ENCODE results near the gene GBX1. TPM values are rescaled to one million over a fixed set of nuclear protein-coding genes. Genes with fewer than 3 reads are reported as not detected.

The GBX1 gene
- total and polyA plus RNA-seq, 2 donors: not detected

GRCh38 chr7:151202836-151203235, 35.3 kb upstream of the GBX1 start:
- no peaks in the 10 kb centered on the region for H3K4me1 ChIP-seq (ENCODE audit: insufficient read depth)
- WGBS: 94% methylated on average over 9 of the region's 9 CpGs
- H3K36me3 ChIP-seq (ENCODE audit: insufficient read depth): no peaks in the 10 kb centered on the region
- no peak for DNase-seq (ENCODE audit: extremely low spot score)
- no peak overlapping the region for H3K4me3 ChIP-seq (ENCODE audit: low read depth, low read length)
- no peak overlapping the region for H3K27ac ChIP-seq (ENCODE audit: low read depth)

GRCh38 chr7:151201751-151202150, 34.3 kb upstream of the GBX1 start:
- no peak overlapping the region for H3K27ac ChIP-seq (ENCODE audit: low read depth)
- no peaks in the 10 kb centered on the region for H3K36me3 ChIP-seq (ENCODE audit: insufficient read depth)
- 86% methylated on average over 4 of the region's 4 CpGs for WGBS
- no peak overlapping the region for H3K4me3 ChIP-seq (ENCODE audit: low read depth, low read length)
- DNase-seq (ENCODE audit: extremely low spot score): no peak
- no peaks in the 10 kb centered on the region for H3K4me1 ChIP-seq (ENCODE audit: insufficient read depth)

GRCh38 chr7:151201344-151201743, 33.9 kb upstream of the GBX1 start:
- no peaks in the 10 kb centered on the region for H3K4me1 ChIP-seq (ENCODE audit: insufficient read depth)
- no peaks in the 10 kb centered on the region for H3K36me3 ChIP-seq (ENCODE audit: insufficient read depth)
- no peak overlapping the region for H3K27ac ChIP-seq (ENCODE audit: low read depth)
- 86% methylated on average over 3 of the region's 3 CpGs for WGBS
- no peak overlapping the region for H3K4me3 ChIP-seq (ENCODE audit: low read depth, low read length)
- DNase-seq (ENCODE audit: extremely low spot score): no peak

- peak; percentile 14 for DNase-seq (ENCODE audit: extremely low spot score)
- H3K27ac ChIP-seq (ENCODE audit: low read depth): no peak overlapping the region
- WGBS: 39% methylated on average over 30 of the region's 30 CpGs
- no peak overlapping the region for H3K4me3 ChIP-seq (ENCODE audit: low read depth, low read length)
- H3K4me1 ChIP-seq (ENCODE audit: insufficient read depth): no peaks in the 10 kb centered on the region
- no peaks in the 10 kb centered on the region for H3K36me3 ChIP-seq (ENCODE audit: insufficient read depth)
Measured at GRCh38 chr7:151198945-151199848, 31.7 kb upstream of the GBX1 start.

GRCh38 chr7:151197932-151198331, 30.4 kb upstream of the GBX1 start:
- no peak for DNase-seq (ENCODE audit: extremely low spot score)
- Histone ChIP-seq H3K27ac (ENCODE audit: low read depth) (no peak overlapping the region), H3K36me3 (ENCODE audit: insufficient read depth) (no peaks in the 10 kb centered on the region), H3K4me1 (ENCODE audit: insufficient read depth) (no peaks in the 10 kb centered on the region), H3K4me3 (ENCODE audit: low read depth, low read length) (no peak overlapping the region)

GRCh38 chr7:151195616-151196450, 28.3 kb upstream of the GBX1 start:
- Histone ChIP-seq H3K4me1 (ENCODE audit: insufficient read depth) (no peaks in the 10 kb centered on the region), H3K36me3 (ENCODE audit: insufficient read depth) (no peaks in the 10 kb centered on the region), H3K4me3 (ENCODE audit: low read depth, low read length) (no peak overlapping the region), H3K27ac (ENCODE audit: low read depth) (no peak overlapping the region)
- WGBS: 54% methylated on average over 19 of the region's 19 CpGs
- no peak for DNase-seq (ENCODE audit: extremely low spot score)

- 79% methylated on average over 7 of the region's 7 CpGs for WGBS
- H3K27ac ChIP-seq (ENCODE audit: low read depth): no peak overlapping the region
- no peaks in the 10 kb centered on the region for H3K36me3 ChIP-seq (ENCODE audit: insufficient read depth)
- DNase-seq (ENCODE audit: extremely low spot score): no peak
- no peak overlapping the region for H3K4me3 ChIP-seq (ENCODE audit: low read depth, low read length)
- H3K4me1 ChIP-seq (ENCODE audit: insufficient read depth): no peaks in the 10 kb centered on the region
Measured at GRCh38 chr7:151194188-151194587, 26.7 kb upstream of the GBX1 start.

- no peak for DNase-seq (ENCODE audit: extremely low spot score)
- WGBS: 85% methylated on average over 14 of the region's 14 CpGs
Measured at GRCh38 chr7:151193203-151193978, 25.9 kb upstream of the GBX1 start.

GRCh38 chr7:151192002-151192539, 24.6 kb upstream of the GBX1 start:
- Histone ChIP-seq H3K27ac (ENCODE audit: low read depth) (no peak overlapping the region), H3K4me3 (ENCODE audit: low read depth, low read length) (no peak overlapping the region), H3K36me3 (ENCODE audit: insufficient read depth) (no peaks in the 10 kb centered on the region), H3K4me1 (ENCODE audit: insufficient read depth) (no peaks in the 10 kb centered on the region)
- DNase-seq (ENCODE audit: extremely low spot score): no peak
- WGBS: 94% methylated on average over 23 of the region's 23 CpGs

More at GRCh38 chr7:151193203-151193978, 25.9 kb upstream of the GBX1 start:
- no peak overlapping the region for H3K27ac ChIP-seq (ENCODE audit: low read depth)
- no peaks in the 10 kb centered on the region for H3K36me3 ChIP-seq (ENCODE audit: insufficient read depth)
- no peak overlapping the region for H3K4me3 ChIP-seq (ENCODE audit: low read depth, low read length)
- no peaks in the 10 kb centered on the region for H3K4me1 ChIP-seq (ENCODE audit: insufficient read depth)

- no peaks in the 10 kb centered on the region for H3K4me1 ChIP-seq (ENCODE audit: insufficient read depth)
- no peak overlapping the region for H3K4me3 ChIP-seq (ENCODE audit: low read depth, low read length)
- 78% methylated on average over 12 of the region's 12 CpGs for WGBS
Measured at GRCh38 chr7:151191544-151191943, 24.1 kb upstream of the GBX1 start.

GRCh38 chr7:151189038-151189437, 21.5 kb upstream of the GBX1 start:
- no peak for DNase-seq (ENCODE audit: extremely low spot score)
- 63% methylated on average over 4 of the region's 4 CpGs for WGBS
- Histone ChIP-seq H3K27ac (ENCODE audit: low read depth) (no peak overlapping the region), H3K36me3 (ENCODE audit: insufficient read depth) (no peaks in the 10 kb centered on the region), H3K4me3 (ENCODE audit: low read depth, low read length) (no peak overlapping the region), H3K4me1 (ENCODE audit: insufficient read depth) (no peaks in the 10 kb centered on the region)

More at GRCh38 chr7:151191544-151191943, 24.1 kb upstream of the GBX1 start:
- no peaks in the 10 kb centered on the region for H3K36me3 ChIP-seq (ENCODE audit: insufficient read depth)
- no peak overlapping the region for H3K27ac ChIP-seq (ENCODE audit: low read depth)
- no peak for DNase-seq (ENCODE audit: extremely low spot score)

- Histone ChIP-seq H3K4me1 (ENCODE audit: insufficient read depth) (no peaks in the 10 kb centered on the region), H3K27ac (ENCODE audit: low read depth) (no peak overlapping the region), H3K36me3 (ENCODE audit: insufficient read depth) (no peaks in the 10 kb centered on the region), H3K4me3 (ENCODE audit: low read depth, low read length) (no peak overlapping the region)
- DNase-seq (ENCODE audit: extremely low spot score): no peak
- 55% methylated on average over 5 of the region's 5 CpGs for WGBS
Measured at GRCh38 chr7:151188252-151188542, 20.7 kb upstream of the GBX1 start.

Data from urinary bladder (tissue), 4 donors.